ENCODE data around the gene KRTAP1-4.

GRCh38 chr17:41009301-41009760, 20.7 kb downstream of the KRTAP1-4 start:
- TF ChIP-seq POLR2A (IDR thresholded peaks at IDR 0.05; ENCODE audit: low read depth, low read length): no peak
- TF ChIP-seq CTCF (IDR thresholded peaks at IDR 0.05; ENCODE audit: extremely low read depth in 1 of 2, insufficient read depth in 1 of 2, low read depth in 1 of 2, low read length in 2 of 2): no peak
- no peak for TF ChIP-seq MAX (IDR thresholded peaks at IDR 0.05; ENCODE audit: insufficient read depth, insufficient read length)
- no peak for TF ChIP-seq EZH2 (IDR thresholded peaks at IDR 0.05; ENCODE audit: borderline replicate concordance, low read depth, low read length, severe bottlenecking)
- TF ChIP-seq MYC (IDR thresholded peaks at IDR 0.05; ENCODE audit: low read depth, low read length): no peak

All from endothelial cell of umbilical vein (primary cell).